RWPE1 (cell line): ENCODE data around the gene ANKRD39.
"Not testable (repeated sequence)": the region's sequence is repeated elsewhere in the genome, so short reads cannot be mapped to it uniquely, and the experiment has no call there.

Experiments
- CTCF ChIA-PET: fragments of 350-600 bp; sonication (Branson Sonifier 250); formaldehyde crosslinking; extraction: SDS; loops from one replicate; lab custom pipeline; 2021; lab: Yijun Ruan, JAX
- POLR2A ChIA-PET: fragments of 400-600 bp; formaldehyde crosslinking; extraction: SDS; loops from one replicate; lab custom pipeline; 2020; ENCODE audit warnings: antibody characterized with exemption; ENCODE audit not compliant: low non-redundant PET; lab: Yijun Ruan, JAX
- DNase-seq: peaks from one replicate; pipeline ENCODE4 v3.0.0; 2012; ENCODE audit warnings: low spot score
- H3K27ac ChIP-seq: fragments of 450-650 bp; 2 replicates; pipeline ENCODE4 v1.5.1; 2017
- CTCF ChIP-seq: fragments of 450-650 bp; conservative IDR thresholded peaks from 2 replicates; pipeline ENCODE4 v1.5.1; 2017; ENCODE audit warnings: low read depth, mild to moderate bottlenecking

Gene ANKRD39

GRCh38 chr2:96894151-96894531 is 36.3 kb upstream of the ANKRD39 start:
- ChIA-PET CTCF (no interaction called here), POLR2A (no interaction called here)
- TF ChIP-seq CTCF: no peak
- no peak overlapping the region for H3K27ac ChIP-seq
- no peak for DNase-seq

- ChIA-PET CTCF (no interaction called here), POLR2A (no interaction called here)
- no peak for DNase-seq
- no peak for TF ChIP-seq CTCF
- no peak overlapping the region for H3K27ac ChIP-seq
Observed at GRCh38 chr2:96893289-96894150, 35.7 kb upstream of the ANKRD39 start.

- no peak overlapping the region for H3K27ac ChIP-seq
- CTCF ChIA-PET: interaction anchor here (0.5 to 0.7 kb wide), 2 partner anchors 33 to 396 kb away, joined by 3 read pairs; no protein-coding TSS in a partner anchor
- POLR2A ChIA-PET: no interaction called here
- no peak for TF ChIP-seq CTCF
- DNase-seq: no peak
Observed at GRCh38 chr2:96891591-96892333, 33.9 kb upstream of the ANKRD39 start.

- ChIA-PET CTCF (interaction anchor here (0.5 to 0.7 kb wide), 2 partner anchors 32 to 273 kb away, joined by 3 to 8 read pairs; no protein-coding TSS in a partner anchor), POLR2A (no interaction called here)
- no peak for DNase-seq
- no peak for TF ChIP-seq CTCF
- no peak overlapping the region for H3K27ac ChIP-seq
Observed at GRCh38 chr2:96890726-96891385, 33.0 kb upstream of the ANKRD39 start.

- no peak for TF ChIP-seq CTCF
- no peak overlapping the region for H3K27ac ChIP-seq
- POLR2A ChIA-PET: no interaction called here
- CTCF ChIA-PET: interaction anchor here (0.5 kb wide), 1 partner anchor 272 kb away, joined by 8 read pairs; no protein-coding TSS in a partner anchor
- DNase-seq: no peak
Observed at GRCh38 chr2:96890252-96890651, 32.4 kb upstream of the ANKRD39 start.

- CTCF ChIA-PET, POLR2A ChIA-PET, DNase-seq, H3K27ac ChIP-seq: not testable (repeated sequence)
Observed at GRCh38 chr2:96889502-96889901, 31.7 kb upstream of the ANKRD39 start.
